Coronary artery (tissue), 2 donors: Measurements from ENCODE around the gene SLC17A1.

Experiments
- DNase-seq: peaks from one replicate; pipeline ENCODE4 v3.0.0-alpha.2; 2017; ENCODE audit warnings: low spot score
- H3K27ac ChIP-seq, 2 donors: fragments of 200-600 bp; sonication (generic); one replicate each; pipeline ENCODE4 v1.5.1; 2016 to 2019
- H3K4me3 ChIP-seq: fragments of 200-600 bp; sonication (generic); 2 replicates; pipeline ENCODE4 v1.5.1; 2016; ENCODE audit warnings: mild to moderate bottlenecking, moderate library complexity
- CTCF ChIP-seq: fragments of 200-600 bp; sonication (generic); IDR thresholded peaks from one replicate; pipeline ENCODE4 v1.5.1; 2019; ENCODE audit warnings: antibody characterized with exemption

The SLC17A1 gene

DNA sequence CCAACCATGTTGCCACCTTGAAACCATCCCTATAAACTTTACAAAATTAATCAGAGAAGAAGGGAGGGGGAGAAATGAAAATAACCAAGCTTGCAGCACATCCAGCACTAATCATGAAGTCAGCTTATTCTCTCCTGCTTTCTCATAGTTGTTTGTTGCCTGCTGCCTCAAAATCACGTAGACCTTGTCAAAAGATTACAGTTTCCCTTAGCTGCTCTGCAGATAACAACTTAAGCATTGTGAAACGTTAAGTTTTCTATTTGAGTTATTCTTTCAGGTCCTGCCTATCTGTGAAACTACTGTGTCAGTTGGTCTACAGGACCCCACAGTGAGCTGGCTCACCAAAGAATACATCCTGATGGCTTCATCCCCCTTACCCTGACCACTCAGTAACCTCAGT lies 44.4 kb downstream of the SLC17A1 start:
- Histone ChIP-seq H3K27ac (no peak overlapping the region), H3K4me3 (no peak overlapping the region)
- no peak for TF ChIP-seq CTCF
- DNase-seq: no peak

DNA sequence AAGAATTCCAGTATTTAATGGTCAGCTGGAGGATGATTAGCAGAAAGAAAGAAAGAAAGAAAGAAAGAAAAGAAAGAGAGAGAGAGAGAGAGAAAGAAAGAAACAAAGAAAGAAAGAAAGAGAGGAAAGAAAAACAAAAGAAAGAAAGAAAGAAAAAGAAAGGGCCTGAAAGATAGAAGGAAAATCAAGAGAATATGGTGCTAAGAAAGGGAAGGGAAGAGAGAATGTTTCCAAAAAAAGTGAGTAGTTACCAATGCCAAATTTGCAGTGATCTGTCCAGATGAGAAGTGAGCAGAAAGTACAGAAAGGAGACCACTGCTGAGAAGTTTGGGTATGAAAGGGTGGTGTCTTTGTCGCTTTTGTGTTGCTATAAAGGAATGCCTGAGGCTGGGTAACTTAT lies 50.7 kb downstream of the SLC17A1 start:
- no peak for TF ChIP-seq CTCF
- no peak for DNase-seq
- no peak overlapping the region for H3K27ac ChIP-seq

GRCh38 chr6:25777856-25778649 lies 53.8 kb downstream of the SLC17A1 start:
- Histone ChIP-seq H3K27ac (no peak overlapping the region), H3K4me3 (no peak overlapping the region)
- no peak for TF ChIP-seq CTCF
- no peak for DNase-seq

More for the DNA sequence above, 50.7 kb downstream of the SLC17A1 start:
- no peak overlapping the region for H3K4me3 ChIP-seq

DNA sequence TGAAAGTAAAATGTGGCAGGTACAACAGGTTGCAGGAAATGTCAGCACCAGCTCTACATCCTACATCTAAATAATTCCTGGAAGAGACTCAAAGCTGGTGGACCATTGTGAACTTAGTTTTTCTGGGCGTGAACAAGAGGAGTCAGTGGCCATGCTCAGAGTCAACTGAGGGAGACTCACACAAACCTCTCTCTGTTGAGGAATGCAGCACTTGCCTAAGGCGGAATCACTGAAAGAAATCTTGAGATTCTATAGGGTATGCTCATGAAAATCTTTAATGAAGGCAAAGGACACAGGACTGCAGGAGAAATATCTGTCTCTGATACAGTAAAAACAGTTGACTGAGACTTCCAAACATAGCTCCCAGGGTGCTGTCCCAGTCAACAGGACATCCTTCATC lies 54.8 kb downstream of the SLC17A1 start:
- no peak for TF ChIP-seq CTCF
- Histone ChIP-seq H3K27ac (no peak overlapping the region), H3K4me3 (no peak overlapping the region)
- DNase-seq: no peak

GRCh38 chr6:25774120-25774715 lies 57.6 kb downstream of the SLC17A1 start:
- H3K27ac ChIP-seq: no peak overlapping the region
- no peak for TF ChIP-seq CTCF
- DNase-seq: no peak
- no peak overlapping the region for H3K4me3 ChIP-seq

GRCh38 chr6:25769983-25770382 lies 61.9 kb downstream of the SLC17A1 start:
- no peak overlapping the region for H3K27ac ChIP-seq
- H3K4me3 ChIP-seq: no peak overlapping the region
- TF ChIP-seq CTCF: no peak
- no peak for DNase-seq

DNA sequence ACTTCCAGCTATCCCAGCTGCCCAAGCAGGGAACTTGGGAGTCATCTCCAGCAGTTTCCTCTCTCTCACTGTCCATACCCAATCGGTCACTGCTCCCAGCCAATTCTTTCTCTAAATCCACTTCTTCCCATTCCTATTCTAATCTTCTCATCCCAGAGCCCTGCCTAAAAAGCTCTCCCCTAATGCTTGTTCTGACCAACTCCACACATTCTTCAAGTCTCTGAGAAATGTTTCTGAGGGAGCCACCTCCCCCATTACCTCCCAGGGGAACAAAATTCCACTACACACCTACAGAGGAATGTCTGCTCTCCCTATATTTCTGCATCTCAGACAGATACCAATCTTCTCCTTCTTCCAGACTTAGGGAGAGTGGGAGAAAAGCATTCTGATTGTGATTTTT lies 63.3 kb downstream of the SLC17A1 start:
- Histone ChIP-seq H3K4me3 (no peak overlapping the region), H3K27ac (no peak overlapping the region)
- no peak for DNase-seq
- no peak for TF ChIP-seq CTCF
